Measurements from ENCODE around the gene PLOD1. TPM values are rescaled to one million over a fixed set of nuclear protein-coding genes. Genes with fewer than 3 reads are reported as not detected.
"Not testable (repeated sequence)": the region's sequence is repeated elsewhere in the genome, so short reads cannot be mapped to it uniquely, and the experiment has no call there.

PLOD1 gene
- total RNA-seq, result 93.9 TPM
- 97.5 TPM for polyA plus RNA-seq

DNA sequence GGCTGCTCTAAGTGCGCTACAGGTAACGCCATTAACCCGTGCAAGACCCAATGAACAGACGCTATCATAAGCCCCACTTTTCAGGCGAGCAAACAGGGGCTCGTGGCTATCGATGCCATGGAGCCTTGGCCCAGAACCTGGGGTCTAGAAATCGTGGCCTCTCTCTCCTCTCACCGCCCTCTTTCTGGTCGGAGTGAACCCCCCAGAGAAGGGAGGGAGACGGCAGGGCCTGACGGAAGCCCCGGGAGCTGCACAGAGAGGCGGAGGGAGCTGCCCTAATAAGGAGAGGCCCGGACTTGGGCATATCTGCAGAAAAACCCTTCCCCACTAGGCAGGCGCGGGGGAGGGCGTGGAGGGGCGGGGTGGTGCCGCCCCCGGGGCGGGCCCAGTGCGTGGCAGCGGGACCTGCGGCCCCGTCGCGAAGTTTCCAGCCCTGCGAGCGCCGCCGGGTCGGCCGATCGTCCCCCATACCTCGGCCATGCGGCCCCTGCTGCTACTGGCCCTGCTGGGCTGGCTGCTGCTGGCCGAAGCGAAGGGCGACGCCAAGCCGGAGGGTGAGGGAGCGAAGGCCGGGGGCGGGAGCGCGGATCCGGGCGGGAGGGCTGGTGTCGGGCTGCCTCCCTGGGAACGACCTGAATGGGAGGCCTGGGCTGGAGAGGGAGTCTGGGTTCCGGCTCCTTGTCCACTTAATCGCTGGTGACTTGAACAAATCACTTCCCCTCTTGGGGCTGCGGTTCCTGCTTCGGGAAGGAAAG, at the start of gene PLOD1:
Gene PLOD1, plus strand, starts transcription at position 416 of the 755 bp plus-strand sequence. Its CDS starts 63 bp downstream, at position 479.
- Histone ChIP-seq H3K36me3 (ENCODE audit: insufficient read depth) (no peaks in the 10 kb centered on the region), H3K27ac (ENCODE audit: low read depth) (peak within 1 kb of the TSS; percentile 57), H3K4me3 (ENCODE audit: low read depth, low read length) (peak within 1 kb of the TSS; percentile 65), H3K4me1 (ENCODE audit: insufficient read depth) (no peaks in the 10 kb centered on the region)
- DNase-seq (ENCODE audit: extremely low spot score), result peak; percentile 74
- under 1% methylated on average over 55 of the region's 55 CpGs for whole genome bisulfite sequencing

DNA sequence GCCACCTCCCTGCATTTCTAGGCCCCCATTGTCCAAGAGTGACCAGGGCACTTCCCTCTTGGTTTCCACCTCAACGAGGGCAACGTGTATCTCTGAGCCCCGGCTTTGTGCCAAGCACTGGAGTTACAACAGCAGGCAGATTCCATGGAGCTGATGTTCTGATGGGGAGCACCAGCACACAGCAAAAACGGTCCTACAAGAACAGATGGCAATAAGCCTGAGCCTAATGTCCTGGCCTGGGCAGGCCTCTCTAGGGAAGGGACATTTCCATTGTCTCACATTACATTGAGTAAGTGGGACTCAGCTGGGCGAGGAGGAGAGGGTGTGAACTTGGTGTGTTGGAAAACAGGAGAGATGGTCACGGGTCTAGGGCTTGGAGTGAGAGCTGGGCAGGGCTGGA, 48.6 kb upstream of the PLOD1 start:
- 74% methylated on average over 6 of the region's 6 CpGs for WGBS
- Histone ChIP-seq H3K4me3 (ENCODE audit: low read depth, low read length) (no peak overlapping the region), H3K4me1 (ENCODE audit: insufficient read depth) (no peaks in the 10 kb centered on the region), H3K27ac (ENCODE audit: low read depth) (no peak overlapping the region), H3K36me3 (ENCODE audit: insufficient read depth) (no peaks in the 10 kb centered on the region)
- no peak for DNase-seq (ENCODE audit: extremely low spot score)

DNA sequence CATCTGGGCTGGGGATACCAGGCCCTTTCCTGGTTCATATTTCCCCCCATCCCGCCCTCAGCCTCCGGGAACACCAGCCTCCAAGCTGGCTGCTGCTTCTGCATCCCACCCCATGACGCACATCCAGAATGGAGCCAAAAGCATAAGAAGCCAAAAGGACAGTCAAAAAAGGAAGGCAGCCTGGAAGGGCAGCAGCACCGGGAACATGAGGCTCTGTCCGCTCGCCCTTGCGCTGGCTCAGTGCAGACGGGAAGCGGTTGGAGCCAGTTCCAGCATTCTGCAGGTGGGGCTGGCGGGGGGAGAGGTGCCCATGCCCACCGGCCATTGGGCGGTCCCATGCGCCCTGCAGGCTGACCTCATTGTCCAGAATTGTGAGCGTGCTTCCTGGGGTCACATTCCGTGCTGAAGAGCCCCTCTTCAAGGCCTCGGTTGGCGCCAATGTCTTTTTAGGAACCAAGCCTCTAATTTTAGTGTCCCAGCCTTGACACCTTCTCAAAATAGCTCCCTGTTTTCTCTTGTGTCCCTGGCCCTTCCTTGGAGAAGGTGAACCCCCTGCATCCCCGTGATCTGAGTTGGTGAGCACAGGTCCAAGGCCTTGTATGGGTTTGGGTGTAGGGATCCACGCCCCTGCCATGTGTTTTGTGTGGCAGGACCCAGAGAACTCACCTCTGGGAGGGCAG, 47.4 kb upstream of the PLOD1 start:
- H3K27ac ChIP-seq (ENCODE audit: low read depth), result no peak overlapping the region
- 81% methylated on average over 19 of the region's 19 CpGs for WGBS
- no peak for DNase-seq (ENCODE audit: extremely low spot score)
- no peaks in the 10 kb centered on the region for H3K36me3 ChIP-seq (ENCODE audit: insufficient read depth)
- H3K4me1 ChIP-seq (ENCODE audit: insufficient read depth), result no peaks in the 10 kb centered on the region
- no peak overlapping the region for H3K4me3 ChIP-seq (ENCODE audit: low read depth, low read length)

DNA sequence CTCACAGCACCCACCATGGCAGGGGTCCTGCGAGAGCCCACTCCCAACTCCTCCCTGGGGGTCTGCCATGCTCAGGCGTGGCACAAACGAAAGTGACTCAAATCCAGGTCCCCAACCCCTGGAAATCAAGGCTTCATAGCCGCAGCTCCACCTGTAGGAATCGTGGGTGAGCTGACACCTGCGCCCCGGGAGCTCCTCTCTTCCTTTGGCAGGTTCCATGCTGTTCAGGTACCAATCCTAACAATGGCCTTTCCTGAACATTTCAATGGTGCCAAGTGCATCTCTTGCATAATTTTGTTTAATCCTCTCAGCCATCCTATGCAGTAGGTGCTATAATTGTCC, 46.9 kb upstream of the PLOD1 start:
- no peak overlapping the region for H3K4me3 ChIP-seq (ENCODE audit: low read depth, low read length)
- 87% methylated on average over 7 of the region's 7 CpGs for WGBS

DNA sequence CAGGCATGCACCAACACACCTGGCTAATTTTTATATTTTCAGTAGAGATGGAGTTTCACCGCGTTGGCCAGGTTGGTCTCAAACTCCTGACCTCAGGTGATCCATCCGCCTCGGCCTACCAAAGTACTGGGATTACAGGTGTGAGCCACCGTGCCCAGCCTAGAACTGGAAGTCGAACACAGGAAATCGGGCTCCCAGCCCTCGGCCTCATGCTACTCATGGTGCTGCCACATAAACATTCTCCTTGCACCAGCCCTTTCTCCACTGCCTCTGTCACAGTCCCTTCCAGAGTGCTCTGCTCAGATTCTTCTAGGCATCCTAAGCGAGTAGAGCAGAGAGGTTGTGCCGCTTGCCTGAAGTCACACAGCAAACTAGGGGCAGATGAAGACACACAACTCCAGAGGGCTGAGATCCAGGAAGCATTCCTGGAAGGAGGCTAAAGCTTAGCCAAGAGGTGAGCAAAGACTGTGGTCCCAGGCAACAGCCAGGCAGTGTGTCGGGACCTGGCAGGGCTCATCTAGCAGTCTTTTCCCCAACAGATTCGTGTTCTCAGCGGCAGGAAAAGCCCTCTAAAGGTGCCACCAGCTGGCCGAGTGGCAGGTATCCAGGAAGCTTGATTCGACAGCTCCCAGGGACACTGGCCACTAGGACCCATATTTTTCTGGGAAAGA, 46.2 kb upstream of the PLOD1 start:
- no peaks in the 10 kb centered on the region for H3K4me1 ChIP-seq (ENCODE audit: insufficient read depth)
- DNase-seq (ENCODE audit: extremely low spot score), result no peak
- WGBS, result 75% methylated on average over 15 of the region's 15 CpGs
- no peak overlapping the region for H3K27ac ChIP-seq (ENCODE audit: low read depth)
- H3K36me3 ChIP-seq (ENCODE audit: insufficient read depth), result no peaks in the 10 kb centered on the region
- no peak overlapping the region for H3K4me3 ChIP-seq (ENCODE audit: low read depth, low read length)

More for the DNA sequence above, 46.9 kb upstream of the PLOD1 start:
- no peaks in the 10 kb centered on the region for H3K36me3 ChIP-seq (ENCODE audit: insufficient read depth)
- H3K4me1 ChIP-seq (ENCODE audit: insufficient read depth), result no peaks in the 10 kb centered on the region
- no peak overlapping the region for H3K27ac ChIP-seq (ENCODE audit: low read depth)
- no peak for DNase-seq (ENCODE audit: extremely low spot score)

DNA sequence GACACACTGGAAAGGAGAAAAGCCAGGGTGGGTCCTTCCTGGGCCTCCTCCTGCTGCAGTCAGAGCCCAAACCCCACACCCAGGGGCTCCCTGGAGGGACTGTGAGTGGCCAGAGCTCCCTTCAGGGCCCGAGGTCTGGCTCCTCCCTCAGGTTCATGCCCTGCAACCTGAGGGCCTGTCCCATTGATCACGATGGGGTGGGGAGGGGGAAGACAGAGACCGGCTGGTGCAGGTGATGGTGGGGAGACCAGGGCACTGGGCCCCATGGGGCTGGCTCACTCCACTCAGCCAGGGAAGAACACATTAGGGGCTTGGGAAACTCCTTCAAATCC, 45.7 kb upstream of the PLOD1 start:
- DNase-seq (ENCODE audit: extremely low spot score), result no peak
- WGBS, result 40% methylated on average over 3 of the region's 3 CpGs
- no peaks in the 10 kb centered on the region for H3K36me3 ChIP-seq (ENCODE audit: insufficient read depth)

DNA sequence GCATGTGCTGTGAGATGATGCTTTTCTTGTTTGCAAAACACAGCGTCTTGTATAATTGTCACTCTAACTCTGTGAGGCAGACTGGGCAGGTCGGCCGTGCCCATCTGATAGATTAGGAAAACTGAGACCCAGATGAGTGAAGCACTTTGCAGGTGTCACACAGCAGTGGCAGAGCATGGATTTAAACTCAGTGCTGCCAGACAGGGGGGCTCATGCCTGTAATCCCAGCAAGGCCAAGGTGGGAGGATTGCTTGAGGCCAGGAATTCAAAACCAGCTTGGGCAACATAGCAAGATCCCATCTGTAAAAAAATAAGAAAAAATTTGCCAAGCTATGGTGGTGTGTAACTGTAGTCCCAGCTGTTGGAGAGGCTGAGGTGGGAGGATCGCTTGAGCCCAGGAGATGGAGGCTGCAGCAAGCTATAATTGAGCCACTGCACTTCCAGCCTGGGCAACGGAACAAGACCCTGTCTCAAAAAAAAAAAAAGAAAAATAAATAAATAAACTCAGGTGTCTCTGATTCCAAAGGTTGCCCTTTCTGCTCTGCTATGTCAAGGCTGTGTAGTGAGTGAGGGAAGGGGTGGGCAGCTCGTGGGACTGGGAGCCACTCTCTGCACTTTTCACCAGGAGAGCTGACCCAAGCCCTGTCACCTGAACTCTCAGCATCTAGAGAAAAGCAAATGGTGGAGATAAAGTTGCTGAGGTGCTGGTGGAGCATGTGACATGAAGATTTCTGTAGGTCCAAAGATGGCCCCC, 42.9 kb upstream of the PLOD1 start:
- Histone ChIP-seq H3K4me3 (ENCODE audit: low read depth, low read length) (no peak overlapping the region), H3K27ac (ENCODE audit: low read depth) (no peak overlapping the region), H3K4me1 (ENCODE audit: insufficient read depth) (no peaks in the 10 kb centered on the region), H3K36me3 (ENCODE audit: insufficient read depth) (no peaks in the 10 kb centered on the region)
- DNase-seq (ENCODE audit: extremely low spot score), result no peak
- WGBS, result 84% methylated on average over 6 of the region's 6 CpGs

More for the DNA sequence above, 45.7 kb upstream of the PLOD1 start:
- H3K27ac ChIP-seq (ENCODE audit: low read depth), result no peak overlapping the region
- no peaks in the 10 kb centered on the region for H3K4me1 ChIP-seq (ENCODE audit: insufficient read depth)
- no peak overlapping the region for H3K4me3 ChIP-seq (ENCODE audit: low read depth, low read length)

DNA sequence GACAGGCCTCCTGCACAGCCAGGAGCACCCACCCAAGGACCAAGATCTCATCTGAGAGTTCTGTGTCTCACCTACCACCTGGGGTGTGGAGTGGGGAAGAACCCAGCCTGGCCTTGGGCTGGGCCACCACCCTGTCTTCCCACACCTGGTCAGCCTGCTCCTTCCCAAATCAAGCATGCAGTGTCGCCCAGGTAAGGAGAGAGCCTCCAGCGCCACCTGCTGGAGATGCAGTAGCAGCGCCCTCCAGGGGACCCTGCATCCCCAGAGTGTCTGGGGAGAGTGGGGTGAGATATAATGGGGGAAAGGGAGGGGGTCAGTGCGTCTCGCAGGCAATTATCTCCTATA, 40.6 kb upstream of the PLOD1 start:
- Histone ChIP-seq H3K36me3 (ENCODE audit: insufficient read depth) (no peaks in the 10 kb centered on the region), H3K27ac (ENCODE audit: low read depth) (no peak overlapping the region), H3K4me1 (ENCODE audit: insufficient read depth) (no peaks in the 10 kb centered on the region), H3K4me3 (ENCODE audit: low read depth, low read length) (no peak overlapping the region)
- DNase-seq (ENCODE audit: extremely low spot score), result no peak
- WGBS, result 1% methylated on average over 5 of the region's 5 CpGs

DNA sequence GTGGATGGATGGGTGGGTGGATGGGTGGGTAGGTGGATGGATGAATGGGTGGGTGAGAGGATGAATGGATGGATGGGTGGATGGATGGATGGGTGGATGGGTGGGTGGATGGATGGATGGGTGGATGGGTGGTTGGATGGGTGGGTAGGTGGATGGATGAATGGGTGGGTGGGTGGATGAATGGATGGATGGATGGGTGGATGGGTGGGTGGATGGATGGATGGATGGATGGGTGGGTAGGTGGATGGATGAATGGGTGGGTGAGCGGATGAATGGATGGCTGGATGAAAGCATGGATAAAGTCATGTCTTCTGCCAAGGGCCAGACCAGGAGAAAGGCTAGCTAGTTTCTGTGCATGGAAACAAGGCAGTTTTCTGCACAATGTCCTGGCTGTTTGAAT, 40.0 kb upstream of the PLOD1 start:
- H3K27ac ChIP-seq (ENCODE audit: low read depth); H3K36me3 ChIP-seq (ENCODE audit: insufficient read depth); DNase-seq (ENCODE audit: extremely low spot score); H3K4me1 ChIP-seq (ENCODE audit: insufficient read depth); H3K4me3 ChIP-seq (ENCODE audit: low read depth, low read length): not testable (repeated sequence)
- WGBS, result 74% methylated on average over 1 of the region's 1 CpG

DNA sequence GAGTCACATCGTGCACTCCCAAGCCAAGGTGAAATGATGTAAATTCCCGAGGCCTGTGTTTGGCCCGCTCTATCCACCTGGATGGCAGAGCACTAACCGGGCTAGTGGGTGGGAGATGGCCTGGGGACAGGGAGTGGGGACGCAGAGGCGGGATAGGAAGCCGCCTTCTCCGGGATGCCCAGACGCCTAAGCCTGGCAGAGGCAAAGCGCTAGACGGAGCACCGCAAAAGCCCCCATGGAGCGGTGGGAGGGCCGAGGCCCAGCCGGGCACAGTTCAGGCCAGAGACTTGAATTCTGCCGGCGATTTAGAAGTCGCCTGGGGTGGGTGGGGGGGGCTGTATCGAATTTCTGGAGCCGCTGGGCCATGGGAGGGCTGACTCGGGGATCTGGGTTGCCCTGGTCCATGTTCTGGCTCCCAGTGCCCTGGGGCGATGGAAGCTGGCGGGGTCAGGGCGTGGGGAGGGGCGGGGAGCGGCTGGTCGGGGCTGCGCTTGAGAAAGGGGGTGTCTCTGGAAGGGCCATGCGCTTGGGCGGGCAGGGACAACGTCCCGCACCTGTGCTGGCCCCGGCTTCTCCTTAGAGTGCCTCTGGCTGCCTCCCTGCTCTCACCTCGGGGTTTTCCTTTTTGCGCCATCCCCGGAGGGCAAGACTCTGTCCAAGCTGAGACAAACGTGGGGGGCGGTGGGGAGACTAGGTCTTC, 36.3 kb upstream of the PLOD1 start:
- DNase-seq (ENCODE audit: extremely low spot score), result no peak
- Histone ChIP-seq H3K4me1 (ENCODE audit: insufficient read depth) (no peaks in the 10 kb centered on the region), H3K27ac (ENCODE audit: low read depth) (no peak overlapping the region), H3K4me3 (ENCODE audit: low read depth, low read length) (no peak overlapping the region), H3K36me3 (ENCODE audit: insufficient read depth) (no peaks in the 10 kb centered on the region)
- WGBS, result 25% methylated on average over 38 of the region's 38 CpGs

DNA sequence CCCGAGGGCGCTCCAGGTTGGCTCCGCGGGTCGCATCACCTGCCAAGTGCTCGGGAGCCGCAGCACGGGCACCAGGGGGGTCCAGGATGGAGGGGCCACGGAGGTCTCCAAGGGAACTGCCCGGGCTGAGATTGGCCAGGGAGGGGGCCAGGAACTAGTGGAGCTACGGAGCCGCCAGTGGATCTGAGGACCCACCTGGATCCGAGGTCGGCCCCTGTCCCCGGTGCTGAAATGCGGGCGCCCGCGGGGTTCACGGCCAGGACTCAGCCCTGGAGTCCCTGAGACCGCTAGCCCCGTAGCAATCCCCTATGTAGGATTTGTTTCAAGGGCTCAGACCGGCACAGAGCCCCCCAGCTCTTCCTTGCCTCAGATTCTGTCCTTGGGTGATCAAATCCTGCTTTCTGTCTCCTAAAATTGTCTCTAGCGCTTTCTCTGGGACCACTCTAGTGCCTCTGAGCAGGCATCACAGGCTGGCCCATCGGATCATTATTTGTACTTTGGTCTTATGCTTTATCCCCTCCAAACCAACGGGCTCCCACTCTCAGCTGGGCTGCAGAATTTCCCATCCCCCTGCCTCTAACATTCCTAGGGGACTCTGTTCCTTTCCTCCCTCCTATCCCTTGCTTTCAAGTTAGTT, 35.6 kb upstream of the PLOD1 start:
- no peak overlapping the region for H3K4me3 ChIP-seq (ENCODE audit: low read depth, low read length)
- H3K36me3 ChIP-seq (ENCODE audit: insufficient read depth), result no peaks in the 10 kb centered on the region
- no peak overlapping the region for H3K27ac ChIP-seq (ENCODE audit: low read depth)
- no peaks in the 10 kb centered on the region for H3K4me1 ChIP-seq (ENCODE audit: insufficient read depth)
- 16% methylated on average over 26 of the region's 26 CpGs for WGBS
- DNase-seq (ENCODE audit: extremely low spot score), result no peak

DNA sequence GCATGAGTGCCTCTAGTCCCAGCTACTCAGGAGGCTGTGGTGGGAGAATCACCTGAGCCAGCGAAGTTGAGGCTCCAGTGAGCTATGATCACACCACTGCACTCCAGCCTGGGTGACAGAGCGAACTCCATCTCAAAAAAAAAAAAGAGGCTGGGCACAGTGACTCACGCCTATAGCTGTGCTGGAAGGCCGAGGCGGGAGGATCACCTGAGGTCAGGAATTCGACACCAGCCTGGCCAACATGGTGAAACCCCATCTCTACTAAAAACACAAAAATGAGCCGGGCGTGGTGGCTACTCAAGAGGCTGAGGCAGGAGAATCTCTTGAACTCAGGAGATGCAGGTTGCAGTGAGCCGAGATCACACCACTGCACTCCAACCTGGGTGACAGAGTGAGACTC, 33.1 kb upstream of the PLOD1 start:
- H3K36me3 ChIP-seq (ENCODE audit: insufficient read depth); DNase-seq (ENCODE audit: extremely low spot score); H3K4me1 ChIP-seq (ENCODE audit: insufficient read depth); H3K27ac ChIP-seq (ENCODE audit: low read depth); H3K4me3 ChIP-seq (ENCODE audit: low read depth, low read length): not testable (repeated sequence)
- WGBS, result 67% methylated on average over 9 of the region's 9 CpGs

DNA sequence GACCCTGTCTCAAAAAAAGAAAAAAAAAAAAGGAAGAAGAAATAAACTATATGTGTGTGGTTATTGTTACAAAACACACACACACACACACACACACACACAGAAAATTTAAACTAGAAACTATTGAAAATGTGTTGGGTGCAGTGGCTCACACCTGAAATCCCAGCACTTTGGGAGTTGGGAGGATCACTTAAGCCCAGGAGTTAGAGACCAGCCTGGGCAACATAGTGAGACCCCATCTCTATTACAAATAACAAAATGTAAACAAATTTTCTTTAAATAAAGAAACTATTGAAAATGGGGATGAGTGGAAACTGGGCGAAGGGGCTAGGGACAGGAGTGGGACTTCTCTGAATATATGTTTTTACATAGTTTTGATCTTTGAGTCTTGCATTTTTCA, 31.3 kb upstream of the PLOD1 start:
- no peaks in the 10 kb centered on the region for H3K4me1 ChIP-seq (ENCODE audit: insufficient read depth)
- H3K36me3 ChIP-seq (ENCODE audit: insufficient read depth), result no peaks in the 10 kb centered on the region
- no peak overlapping the region for H3K4me3 ChIP-seq (ENCODE audit: low read depth, low read length)
- H3K27ac ChIP-seq (ENCODE audit: low read depth), result no peak overlapping the region
- 93% methylated on average over 1 of the region's 1 CpG for WGBS
- no peak for DNase-seq (ENCODE audit: extremely low spot score)

All from urinary bladder (tissue), 4 donors.